Peyer's patch (tissue), 4 donors: ENCODE results near the gene NAGA.

Experiments
- CTCF ChIP-seq, 6 experiments: fragments of 450-650 bp in 4 of 6; fragments of 200-600 bp in 2 of 6; sonication (generic) in 1 of 6; IDR thresholded peaks; one replicate each; pipeline ENCODE4 v1.5.1; 2017 to 2019; ENCODE audit warnings: antibody characterized with exemption in 6 of 6, mild to moderate bottlenecking in 3 of 6, moderate library complexity in 1 of 6
- POLR2A ChIP-seq, 2 donors: fragments of 450-650 bp; IDR thresholded peaks; one replicate each; pipeline ENCODE4 v1.5.1; 2017; ENCODE audit warnings: antibody characterized with exemption in 2 of 2, mild to moderate bottlenecking in 2 of 2, moderate library complexity in 2 of 2

GRCh38 chr22:42068291-42068690 lies 2.3 kb downstream of the NAGA start:
- no peak for TF ChIP-seq POLR2A (IDR thresholded peaks at IDR 0.05)
- TF ChIP-seq CTCF (IDR thresholded peaks at IDR 0.05): no peak
